NCI-H2107 treated with DMSO at 0.1 percent for 48 hours (cell line): Measurements from ENCODE around the gene CD274.
"Not testable (repeated sequence)": the region's sequence is repeated elsewhere in the genome, so short reads cannot be mapped to it uniquely, and the experiment has no call there.

ENCODE experiments used
- DNase-seq: peaks from one replicate; lab custom pipeline; 2025; ENCODE audit not compliant: unreplicated experiment; lab: John Stamatoyannopoulos, UW

Gene CD274

DNA sequence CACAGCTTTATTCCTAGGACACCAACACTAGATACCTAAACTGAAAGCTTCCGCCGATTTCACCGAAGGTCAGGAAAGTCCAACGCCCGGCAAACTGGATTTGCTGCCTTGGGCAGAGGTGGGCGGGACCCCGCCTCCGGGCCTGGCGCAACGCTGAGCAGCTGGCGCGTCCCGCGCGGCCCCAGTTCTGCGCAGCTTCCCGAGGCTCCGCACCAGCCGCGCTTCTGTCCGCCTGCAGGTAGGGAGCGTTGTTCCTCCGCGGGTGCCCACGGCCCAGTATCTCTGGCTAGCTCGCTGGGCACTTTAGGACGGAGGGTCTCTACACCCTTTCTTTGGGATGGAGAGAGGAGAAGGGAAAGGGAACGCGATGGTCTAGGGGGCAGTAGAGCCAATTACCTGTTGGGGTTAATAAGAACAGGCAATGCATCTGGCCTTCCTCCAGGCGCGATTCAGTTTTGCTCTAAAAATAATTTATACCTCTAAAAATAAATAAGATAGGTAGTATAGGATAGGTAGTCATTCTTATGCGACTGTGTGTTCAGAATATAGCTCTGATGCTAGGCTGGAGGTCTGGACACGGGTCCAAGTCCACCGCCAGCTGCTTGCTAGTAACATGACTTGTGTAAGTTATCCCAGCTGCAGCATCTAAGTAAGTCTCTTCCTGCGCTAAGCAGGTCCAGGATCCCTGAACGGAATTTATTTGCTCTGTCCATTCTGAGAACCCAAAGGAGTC is at the start of gene CD274:
CD274 (plus strand) TSS at position 184 of the 733 bp plus-strand sequence. CDS start 5,572 bp downstream, outside the sequence.
- DNase-seq: peak; percentile 23

DNA sequence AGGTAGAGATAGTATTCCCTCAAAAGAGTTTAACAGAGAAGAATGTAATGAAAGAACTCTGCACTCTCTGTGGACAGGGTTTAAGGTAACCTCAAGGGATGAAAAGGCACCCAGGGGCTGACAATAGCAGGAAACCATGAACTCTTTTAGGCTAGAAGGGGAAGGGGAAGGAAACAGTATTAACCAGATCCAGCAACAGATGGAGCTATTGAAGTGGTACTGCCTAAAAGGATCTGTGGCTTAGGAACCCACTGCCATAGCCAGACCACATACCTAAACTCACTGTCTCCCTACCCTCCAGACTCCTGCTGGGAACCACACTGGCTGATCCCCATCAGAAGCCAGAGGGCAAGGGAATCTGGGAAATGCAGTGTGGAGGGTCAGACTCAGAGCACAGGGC is 48.1 kb upstream of the CD274 start:
- no peak for DNase-seq

DNA sequence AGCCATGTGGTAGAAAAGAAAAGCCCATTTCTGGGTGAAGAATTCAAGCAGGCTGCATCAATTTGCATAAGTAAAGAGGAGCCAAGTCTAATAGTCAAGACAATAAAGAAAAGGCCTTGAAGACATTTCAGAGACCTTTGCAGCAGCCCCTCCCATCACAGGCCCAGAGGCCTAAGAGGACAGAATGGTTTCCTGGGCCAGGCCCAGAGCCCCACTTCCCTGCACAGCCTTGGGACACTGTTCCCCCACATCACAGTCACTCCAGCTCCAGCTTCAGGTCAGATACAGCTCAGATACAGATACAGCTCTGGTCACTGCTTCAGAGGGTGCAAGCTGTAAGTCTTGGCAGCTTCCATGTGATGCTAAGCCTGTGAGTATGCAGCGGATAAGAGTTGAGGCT is 41.7 kb upstream of the CD274 start:
- DNase-seq: no peak

DNA sequence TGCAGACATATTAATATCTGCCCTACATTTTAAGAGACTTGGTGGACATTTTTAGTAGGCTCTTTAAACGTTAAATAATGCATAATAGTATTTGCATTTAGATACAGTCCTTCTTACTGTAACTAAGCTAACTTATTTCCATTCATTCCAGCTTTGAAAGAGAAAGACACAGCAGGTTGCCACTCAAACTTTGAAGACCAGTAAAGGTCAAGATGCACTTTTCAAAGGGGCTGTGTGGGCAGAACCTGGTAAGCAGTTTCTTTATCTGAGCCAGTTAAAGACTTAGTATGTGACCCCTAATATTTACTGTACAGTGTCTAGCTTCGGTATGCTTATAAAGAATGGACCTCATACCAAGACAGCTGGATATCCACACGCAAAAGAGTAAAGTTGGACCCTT is 33.4 kb upstream of the CD274 start:
- DNase-seq: no peak

DNA sequence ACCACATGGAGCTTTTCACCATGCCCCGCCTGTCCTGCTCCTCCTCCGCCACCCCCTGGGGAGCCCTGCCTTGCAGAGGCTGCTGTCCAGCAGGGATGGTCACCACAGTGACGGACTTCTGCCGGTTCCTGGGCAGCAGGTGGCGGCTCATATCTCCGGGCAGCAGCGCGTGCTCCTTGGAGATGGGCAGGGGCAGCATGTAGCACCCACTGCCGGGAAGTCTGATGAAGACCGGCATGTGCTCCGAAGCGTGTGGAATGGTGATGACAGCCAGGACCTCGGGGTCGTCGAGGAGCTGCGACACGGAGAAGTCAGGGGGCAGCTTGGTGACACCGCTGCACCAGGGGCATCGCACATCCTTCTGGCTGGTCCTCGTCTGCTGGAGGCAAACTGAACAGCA is 31.9 kb upstream of the CD274 start:
- no peak for DNase-seq

DNA sequence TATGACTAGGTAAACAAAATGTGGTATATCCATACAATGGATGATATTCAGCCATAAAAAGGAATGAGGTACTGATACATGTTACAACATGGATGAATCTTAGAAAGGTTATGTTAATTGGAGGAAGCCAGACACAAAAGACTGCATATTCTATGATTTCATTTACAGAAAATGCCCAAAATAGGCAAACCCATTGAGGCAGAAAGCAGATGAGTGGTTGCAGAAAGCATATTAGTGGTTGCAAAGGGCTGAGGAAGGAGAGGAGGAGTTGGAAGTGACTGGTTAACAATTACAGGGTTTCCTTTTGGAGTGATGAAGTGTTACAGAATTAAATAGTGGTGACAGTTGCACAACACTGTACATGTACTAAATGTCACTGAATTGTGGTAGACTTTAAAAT is 30.4 kb upstream of the CD274 start:
- DNase-seq: no peak

DNA sequence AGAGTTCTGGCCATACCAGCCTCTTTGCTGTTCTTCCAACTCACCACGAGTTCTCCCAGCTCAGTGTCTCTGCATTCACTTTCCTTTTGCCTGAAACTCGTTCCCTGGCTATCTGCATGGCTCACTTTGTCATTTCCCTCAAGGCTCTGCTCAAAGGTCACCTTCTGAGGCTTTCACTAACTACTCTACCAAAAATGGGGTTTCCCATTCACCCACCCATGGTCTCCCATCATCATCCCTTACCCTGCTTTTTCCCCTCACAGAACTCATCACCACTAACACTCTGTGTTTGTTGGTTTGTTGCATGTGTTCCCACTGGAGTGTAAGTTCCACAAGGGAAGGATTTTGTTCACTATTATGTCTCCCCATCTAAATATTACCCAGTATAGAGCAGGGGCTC is 29.2 kb upstream of the CD274 start:
- DNase-seq: no peak

DNA sequence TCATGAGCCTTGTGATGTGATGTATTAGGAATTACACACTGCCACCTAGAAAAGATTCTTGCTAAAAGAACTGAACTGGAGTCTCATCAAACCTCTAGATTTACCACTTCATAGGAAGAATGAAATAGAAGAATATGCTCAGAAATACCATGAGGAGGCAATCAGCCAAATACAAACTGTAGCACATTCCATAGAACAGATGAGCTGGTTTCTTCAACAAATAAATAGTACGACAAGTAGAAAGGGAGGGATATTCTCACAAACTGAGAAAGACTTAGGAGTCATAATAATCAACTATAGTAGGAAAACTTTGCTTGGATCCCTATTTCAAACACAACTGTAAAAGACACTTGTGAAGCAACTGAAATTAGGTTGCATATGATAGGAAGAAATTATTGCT is 28.1 kb upstream of the CD274 start:
- DNase-seq: no peak

DNA sequence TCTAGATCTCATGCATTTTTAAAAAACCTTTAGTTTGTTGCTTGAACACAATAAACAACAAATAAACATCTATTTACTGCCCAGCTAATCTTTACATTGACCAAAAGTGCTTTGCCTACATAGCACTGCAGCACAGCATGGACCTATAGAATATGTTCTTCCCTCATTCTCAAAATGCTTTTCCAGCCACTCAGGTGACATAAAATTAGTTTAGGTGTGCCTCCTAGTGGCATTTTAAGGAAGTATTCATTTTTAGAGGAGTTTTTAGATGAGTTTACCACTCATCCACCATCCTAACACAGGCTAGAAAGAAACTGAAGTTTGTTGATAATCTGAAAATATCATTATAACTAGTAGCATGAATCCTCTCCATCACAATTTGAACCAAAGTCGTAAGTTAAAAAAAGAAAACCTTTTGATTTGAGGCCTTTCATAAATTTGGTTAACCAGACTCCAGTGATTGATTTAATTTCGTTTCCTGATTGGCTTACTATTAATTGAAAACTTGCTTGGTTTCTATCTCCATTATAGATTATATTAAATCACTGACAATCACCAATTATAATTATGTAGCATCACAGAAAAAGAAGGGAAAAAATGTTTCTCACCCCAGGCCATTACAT is 25.2 kb upstream of the CD274 start:
- DNase-seq: no peak

DNA sequence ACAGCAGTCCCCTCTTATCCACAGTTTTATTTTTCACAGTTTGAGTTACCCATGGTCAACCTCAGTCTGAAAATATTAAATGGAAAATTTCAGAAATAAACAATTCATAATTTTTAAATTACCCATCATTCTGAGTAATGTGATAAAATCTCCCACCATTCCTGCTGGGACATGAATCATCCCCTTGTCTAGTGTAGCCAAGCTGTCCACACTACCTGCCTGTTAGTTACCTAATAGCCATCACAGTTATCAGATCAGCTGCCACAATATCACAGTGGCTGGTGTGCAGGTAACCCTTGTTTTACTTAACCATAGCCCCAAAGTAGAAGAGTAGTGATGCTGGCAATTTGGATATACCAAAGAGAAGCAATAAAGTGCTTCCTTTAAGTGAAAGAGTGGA is 23.3 kb upstream of the CD274 start:
- DNase-seq: no peak

DNA sequence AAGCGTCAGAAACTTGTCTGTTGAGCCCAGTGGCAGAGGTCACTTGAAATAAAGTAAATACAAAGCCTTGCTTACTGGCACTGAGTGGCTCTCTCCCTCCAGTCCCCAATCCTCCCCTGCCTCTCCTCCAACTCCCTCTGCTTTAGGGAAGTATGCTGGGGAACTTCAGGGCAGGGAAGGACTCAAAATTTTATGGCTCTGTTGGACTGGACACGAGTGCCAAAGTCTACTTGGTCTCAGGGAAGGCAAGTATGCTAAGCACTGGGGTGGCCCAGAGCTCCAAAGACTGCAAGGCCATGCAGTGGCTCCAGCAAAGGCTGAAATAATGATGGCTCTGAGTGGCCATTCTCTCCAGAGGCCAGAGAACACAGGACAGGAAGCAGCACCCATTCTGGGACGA is 22.2 kb upstream of the CD274 start:
- DNase-seq: no peak

DNA sequence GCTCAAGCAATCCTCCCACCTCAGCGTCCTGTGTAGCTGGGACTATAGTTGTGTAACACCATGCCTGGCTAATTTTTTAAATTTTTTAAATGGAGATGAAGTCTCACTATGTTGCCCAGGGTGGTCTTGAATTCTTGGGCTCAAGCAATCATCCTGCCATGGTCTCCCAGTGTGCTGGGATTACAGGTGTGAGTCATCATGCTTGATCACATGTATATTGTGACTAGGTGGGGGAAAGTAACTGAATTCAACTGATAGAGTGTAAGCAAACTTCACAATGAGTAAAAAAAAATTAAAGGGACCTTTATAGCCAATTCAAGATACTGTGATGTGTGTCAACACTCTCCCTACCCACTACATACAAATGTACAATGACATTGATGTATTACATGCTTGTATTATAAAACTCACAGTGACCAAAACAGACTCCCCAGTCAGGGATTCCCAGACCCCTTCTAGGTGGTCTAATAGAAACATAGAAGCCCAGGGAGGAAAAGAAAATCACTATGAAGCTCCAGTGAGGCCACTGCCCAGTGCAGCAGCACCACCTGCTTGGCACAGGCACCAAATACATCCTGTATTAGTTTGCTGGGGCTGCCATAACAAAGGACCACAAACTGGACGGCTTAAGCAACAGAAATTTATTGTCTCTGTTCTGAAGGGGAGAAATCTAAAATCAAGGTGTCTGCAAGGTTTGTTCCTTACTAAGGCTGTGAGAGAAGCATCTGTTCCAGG is 21.4 kb upstream of the CD274 start:
- DNase-seq: no peak

DNA sequence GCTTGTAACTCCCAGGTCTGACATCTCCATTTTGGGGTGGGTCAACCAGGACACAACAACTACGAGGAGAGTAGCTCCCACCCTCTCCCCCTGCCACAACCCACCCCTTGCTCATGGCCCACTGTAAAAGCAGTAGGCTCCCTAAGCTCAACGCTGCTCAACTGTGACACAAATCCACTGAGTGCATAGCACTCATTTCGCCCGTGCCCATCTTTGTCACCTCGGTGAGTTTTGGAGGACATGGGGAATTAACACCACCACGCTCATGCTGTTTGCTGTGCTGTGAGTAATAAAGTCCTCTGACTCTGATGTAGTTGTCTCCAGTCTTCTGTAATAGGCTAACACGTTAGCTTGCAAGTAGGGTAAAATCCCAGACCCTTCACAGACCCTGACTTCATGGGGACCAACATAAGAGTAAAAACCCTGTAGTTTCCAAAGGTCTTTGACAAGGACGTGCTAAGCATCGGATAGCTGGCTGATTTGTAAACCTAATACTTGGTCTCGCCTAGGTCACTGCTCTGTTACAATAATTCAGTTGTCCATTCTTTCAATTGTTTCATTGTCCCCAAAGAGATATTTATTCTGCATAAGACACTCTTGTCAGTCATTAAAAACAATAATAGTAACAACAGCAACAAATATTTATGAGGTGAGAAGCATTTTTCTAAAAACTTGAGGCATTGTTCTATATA is 20.3 kb upstream of the CD274 start:
- no peak for DNase-seq

DNA sequence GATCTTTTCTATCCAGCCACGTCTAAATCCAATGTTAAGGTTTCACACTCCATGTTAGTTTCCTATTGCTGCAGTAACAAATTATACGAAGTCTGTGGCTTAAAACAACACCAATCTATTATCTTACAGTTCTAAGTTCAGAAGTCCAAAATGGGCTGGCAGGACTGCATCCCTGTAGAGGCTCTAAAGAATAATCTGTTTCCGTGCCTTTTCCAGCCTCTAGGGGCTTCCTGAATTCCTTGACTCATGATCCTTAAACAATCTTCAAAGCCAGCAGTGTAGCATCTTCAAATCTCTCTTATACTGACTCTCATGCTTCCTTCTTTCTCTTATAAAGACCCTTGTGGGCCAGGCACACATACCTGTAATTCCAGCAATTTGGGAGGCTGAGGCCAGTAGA is 19.4 kb upstream of the CD274 start:
- no peak for DNase-seq

DNA sequence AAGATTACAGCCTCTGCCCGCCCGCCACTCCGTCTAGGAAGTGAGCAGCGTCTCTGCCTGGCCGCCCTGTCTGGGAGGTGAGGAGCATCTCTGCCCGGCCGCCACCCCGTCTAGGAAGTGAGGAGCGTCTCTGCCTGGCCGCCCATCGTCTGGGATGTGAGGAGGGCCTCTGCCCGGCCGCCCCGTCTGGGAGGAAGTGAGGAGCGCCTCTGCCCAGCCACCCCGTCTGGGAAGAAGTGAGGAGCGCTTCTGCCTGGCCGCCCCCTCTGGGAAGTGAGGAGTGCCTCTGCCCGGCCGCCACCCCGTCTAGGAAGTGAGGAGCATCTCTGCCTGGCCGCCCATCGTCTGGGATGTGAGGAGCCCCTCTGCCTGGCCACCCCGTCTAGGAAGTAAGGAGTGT is 17.5 kb upstream of the CD274 start:
- DNase-seq: not testable (repeated sequence)

DNA sequence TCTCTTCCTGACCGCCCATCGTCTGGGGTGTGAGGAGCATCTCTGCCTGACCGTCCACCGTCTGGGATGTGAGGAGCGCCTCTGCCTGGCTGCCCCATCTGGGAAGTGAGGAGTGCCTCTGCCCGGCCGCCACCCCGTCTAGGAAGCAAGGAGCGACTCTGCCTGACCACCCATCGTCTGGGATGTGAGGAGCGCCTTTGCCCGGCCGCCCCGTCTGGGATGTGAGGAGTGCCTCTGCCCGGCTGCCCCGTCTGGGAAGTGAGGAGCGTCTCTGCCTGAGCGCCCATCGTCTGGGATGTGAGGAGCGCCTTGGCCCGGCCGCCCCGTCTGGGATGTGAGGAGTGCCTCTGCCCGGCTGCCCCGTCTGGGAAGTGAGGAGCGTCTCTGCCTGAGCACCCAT is 17.0 kb upstream of the CD274 start:
- DNase-seq: not testable (repeated sequence)

DNA sequence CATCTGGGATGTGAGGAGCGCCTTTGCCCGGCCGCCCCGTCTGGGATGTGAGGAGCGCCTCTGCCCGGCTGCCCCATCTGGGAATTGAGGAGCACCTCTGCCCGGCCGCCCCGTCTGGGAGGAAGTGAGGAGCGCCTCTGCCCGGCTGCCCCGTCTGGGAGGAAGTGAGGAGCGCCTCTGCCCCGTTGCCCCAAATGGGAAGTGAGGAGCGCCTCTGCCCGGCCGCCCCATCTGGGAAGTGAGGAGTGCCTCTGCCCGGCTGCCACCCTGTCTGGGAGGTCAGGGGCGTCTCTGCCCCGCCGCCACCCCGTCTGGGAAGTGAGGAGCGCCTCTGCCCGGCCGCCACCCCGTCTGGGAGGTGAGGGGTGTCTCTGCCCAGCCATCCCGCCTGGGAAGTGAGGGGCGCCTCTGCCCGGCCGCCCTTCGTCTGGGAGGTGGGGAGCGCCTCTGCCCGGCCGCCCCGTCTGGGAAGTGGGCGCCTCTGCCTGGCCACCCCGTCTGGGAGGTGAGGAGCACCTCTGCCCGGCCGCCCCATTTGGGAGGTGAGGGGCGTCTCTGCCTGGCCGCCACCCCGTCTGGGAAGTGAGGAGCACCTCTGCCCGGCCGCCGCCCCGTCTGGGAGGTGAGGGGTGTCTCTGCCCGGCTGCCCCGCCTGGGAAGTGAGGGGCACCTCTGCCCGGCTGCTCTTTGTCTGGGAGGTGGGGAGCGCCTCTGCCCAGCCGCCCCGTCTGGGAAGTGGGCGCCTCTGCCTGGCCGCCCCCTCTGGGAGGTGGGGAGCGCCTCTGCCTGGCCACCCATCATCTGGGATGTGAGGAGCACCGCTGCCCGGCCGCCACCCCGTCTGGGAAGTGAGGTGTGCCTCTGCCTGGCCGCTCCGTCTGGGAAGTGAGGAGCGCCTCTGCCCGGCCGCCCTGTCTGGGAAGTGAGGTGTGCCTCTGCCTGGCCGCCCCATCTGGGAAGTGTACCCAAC is 16.2 kb upstream of the CD274 start:
- DNase-seq: not testable (repeated sequence)

DNA sequence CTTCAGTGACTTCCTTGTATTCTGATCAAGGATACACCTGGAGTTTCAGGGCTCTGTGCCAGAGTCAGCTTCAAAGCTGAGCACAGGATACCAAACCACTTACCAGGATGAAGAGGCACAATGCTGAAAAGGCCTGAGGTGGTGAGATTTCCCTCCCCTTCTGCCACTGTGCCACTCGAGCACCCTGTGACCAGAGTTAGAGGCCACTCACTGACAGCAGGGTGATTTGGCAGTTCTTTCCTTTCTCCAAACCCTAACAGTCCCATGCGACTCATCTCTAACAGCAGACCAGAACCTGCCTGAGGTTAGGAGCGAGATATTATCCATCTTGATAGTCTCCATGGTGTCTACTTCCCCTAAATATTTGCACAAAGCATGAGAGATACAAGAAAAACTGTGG is 14.4 kb upstream of the CD274 start:
- no peak for DNase-seq

DNA sequence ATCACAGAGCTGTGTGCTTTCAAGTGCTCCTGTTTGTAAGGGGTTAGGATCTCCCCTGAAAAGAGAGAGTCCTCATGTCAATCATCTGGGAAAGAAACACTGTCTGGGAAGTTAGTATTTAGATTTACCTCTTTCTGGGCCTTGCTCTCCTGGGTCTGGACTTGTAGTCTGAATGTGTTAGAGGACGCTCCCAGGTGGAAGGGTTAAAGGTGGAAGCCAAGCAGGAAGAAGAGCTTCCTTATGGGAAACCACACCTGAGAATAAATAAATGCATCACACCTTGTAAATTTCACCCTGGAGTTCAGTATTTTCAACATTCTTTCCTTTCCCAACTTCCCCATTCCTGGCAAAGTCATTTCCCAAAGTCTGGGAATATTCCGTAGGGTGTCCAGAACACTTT is 13.9 kb upstream of the CD274 start:
- DNase-seq: no peak
